ENCODE data around the gene TMEM30A.

GRCh38 chr6:75235271-75235670 is 49.3 kb downstream of the TMEM30A start:
- TF ChIP-seq CTCF (IDR thresholded peaks at IDR 0.05) (no peak), EP300 (IDR thresholded peaks at IDR 0.05; ENCODE audit: low read depth) (no peak)
